Mesenteric fat pad (tissue), 1 donor: Measurements from ENCODE around the gene CORO2A. TPM values are rescaled to one million over a fixed set of nuclear protein-coding genes. Genes with fewer than 3 reads are reported as not detected.

ENCODE experiments used
- DNase-seq: peaks from one replicate; pipeline ENCODE4 v3.0.0-alpha.2; 2020; ENCODE audit warnings: low spot score
- long read RNA-seq: library from polyadenylated mRNA; unstranded; transcript quantifications from one replicate; pipeline ENCODE4 v2.0.0, GENCODE V29; 2020
- total RNA-seq: library from RNA; stranded (reverse); fragmentation: NEBNext Ultra II Directional; extraction: Animal tissue kit (Norgen Biotek cat#: 25700); gene quantifications from one replicate; pipeline ENCODE4 v1.2.1, GENCODE V29; 2021
- donor health status: DM: yes; HTN: yes; CAD: no.

The CORO2A gene, protein sequence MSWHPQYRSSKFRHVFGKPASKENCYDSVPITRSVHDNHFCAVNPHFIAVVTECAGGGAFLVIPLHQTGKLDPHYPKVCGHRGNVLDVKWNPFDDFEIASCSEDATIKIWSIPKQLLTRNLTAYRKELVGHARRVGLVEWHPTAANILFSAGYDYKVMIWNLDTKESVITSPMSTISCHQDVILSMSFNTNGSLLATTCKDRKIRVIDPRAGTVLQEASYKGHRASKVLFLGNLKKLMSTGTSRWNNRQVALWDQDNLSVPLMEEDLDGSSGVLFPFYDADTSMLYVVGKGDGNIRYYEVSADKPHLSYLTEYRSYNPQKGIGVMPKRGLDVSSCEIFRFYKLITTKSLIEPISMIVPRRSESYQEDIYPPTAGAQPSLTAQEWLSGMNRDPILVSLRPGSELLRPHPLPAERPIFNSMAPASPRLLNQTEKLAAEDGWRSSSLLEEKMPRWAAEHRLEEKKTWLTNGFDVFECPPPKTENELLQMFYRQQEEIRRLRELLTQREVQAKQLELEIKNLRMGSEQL
- 2.5 TPM for total RNA-seq
- long read RNA-seq, full-length matches to known transcripts, result 9 of 19 reads
- long read RNA-seq, partial matches to known transcripts, result 3 of 19 reads
- long read RNA-seq, other reads (novel, unspliced or antisense), result 7 of 19 reads

DNA sequence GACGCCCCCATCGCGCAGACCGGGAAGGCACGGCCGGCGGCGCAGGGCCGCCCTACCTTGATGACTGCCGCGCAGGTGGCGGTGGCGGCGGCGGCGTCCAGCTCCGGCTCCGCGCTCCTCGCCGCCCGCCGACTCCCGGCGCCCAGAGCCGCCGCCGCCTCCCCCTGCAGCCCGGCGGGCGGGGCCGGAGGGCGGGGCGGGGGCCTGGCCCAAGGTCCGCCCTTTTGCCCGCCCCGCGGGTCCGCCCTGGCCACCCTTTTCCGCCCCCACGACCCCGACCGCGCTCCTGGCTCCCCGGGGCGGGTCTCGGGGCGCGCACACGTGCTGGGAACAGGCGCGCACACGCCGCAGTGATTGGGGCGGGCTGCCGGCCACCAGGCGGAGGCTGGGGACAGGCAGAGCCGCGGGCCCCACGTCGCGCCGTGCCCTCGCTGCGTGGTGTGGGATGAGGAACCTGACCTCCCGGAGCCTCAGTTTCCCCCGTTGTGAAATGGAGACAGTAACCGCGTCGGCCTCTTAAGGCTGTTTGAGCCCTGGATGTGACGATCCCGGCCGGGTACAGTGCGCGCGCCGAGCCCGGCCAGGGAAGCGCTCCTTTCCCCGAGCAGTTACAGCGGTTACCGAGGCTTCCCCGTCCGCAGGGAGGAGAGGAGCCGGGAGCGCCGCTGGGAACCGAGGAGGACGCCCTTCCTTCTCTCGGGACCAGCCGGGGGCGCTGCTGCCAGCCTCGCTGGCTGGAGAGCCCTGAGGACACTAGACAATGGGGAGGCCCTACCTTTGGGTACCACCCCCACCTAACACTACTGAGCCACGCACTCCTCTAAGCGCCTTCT, at the start of gene CORO2A:
TSS of gene CORO2A (minus strand) at position 135 of the 833 bp plus-strand sequence. CDS start 34,977 bp downstream, outside the sequence.
- peak; percentile 92 for DNase-seq

DNA sequence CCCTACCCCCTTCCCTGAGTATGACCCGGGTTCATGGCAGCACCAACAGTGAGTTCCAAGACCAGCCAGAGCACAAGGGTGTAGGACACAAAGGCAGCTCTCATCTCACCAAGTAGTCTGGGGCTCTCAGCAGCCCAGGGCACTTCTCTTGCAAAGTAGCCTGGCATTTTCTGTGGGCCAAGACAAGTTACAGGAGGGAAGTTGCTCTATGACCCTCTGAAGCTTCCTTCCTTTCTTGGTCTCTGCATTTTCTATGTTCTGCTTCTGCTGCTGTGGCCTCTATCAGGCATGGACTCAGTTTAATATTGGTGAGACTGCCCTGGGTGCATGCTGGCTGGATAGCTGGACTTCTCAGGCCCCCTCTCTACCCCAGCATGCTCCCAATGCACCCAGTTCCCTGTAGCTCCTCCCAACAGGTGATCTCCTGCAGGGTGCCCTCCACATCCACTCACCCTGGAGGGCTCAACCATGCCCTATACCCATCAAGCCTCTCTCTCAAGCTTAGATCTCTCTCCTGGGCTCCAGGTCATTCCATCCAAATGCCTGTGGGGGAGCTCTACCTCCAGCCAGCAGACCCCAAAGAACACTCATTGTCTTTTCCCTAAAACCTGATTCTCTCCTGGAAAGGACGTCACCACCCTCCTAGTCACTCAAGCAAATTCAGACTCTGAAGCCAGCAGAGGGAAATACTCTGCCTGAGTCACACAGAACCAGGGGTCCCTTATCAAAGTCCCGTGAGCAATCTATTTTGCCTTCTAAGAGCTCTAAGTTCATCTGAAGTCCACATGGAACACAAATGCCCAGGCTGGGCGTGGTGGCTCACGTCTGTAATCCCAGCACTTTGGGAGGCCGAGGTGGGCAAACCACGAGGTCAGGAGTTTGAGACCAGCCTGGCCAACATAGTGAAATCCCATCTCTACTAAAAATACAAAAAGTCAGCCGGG, 49.2 kb upstream of the CORO2A start:
- peak; percentile 60 for DNase-seq

DNA sequence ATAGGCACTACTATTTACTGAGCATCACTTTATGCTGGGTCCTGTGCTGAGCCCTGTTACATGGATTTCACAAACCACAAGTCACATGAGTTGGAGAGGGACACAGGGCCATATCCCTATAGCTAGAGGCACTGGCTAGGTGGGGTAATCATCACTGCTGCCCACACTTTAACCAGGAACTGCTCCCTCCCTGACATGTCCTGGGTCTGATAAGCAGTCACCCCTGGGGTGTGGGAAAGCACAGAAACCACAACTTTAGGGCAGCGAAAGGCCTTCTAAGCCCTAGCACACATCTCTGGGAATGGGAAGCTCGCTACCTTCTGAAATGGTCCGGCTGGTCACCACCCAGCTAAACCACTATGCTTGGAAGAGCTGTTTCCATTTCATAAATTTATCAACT, 48.0 kb upstream of the CORO2A start:
- peak; percentile 59 for DNase-seq

DNA sequence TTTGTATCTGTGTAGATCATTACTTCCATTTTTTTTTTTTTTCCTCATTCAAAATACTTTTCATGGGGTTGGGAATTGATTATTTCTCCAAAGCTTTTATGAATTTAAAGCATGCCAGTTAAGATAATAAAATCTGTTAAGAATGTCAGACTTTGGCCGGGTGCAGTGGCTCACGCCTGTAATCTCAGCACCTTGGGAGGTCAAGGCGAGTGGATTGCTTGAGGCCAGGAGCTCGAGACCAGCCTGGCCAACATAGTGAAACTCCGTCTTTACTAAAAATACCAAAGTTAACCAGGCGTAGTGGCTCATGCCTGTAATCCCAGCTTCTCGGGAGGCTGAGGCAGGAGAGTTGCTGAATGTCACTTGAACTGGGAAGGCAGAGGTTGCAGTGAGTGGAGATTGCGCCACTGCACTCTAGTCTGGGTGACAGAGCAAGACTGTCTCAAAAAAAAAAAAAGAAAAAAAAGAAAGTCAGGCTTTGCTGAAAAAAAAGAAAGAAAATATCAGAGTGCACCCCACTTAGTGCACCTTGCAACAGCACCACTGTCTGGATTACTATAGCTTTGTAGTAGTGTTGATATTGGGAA, 44.6 kb upstream of the CORO2A start:
- no peak for DNase-seq

DNA sequence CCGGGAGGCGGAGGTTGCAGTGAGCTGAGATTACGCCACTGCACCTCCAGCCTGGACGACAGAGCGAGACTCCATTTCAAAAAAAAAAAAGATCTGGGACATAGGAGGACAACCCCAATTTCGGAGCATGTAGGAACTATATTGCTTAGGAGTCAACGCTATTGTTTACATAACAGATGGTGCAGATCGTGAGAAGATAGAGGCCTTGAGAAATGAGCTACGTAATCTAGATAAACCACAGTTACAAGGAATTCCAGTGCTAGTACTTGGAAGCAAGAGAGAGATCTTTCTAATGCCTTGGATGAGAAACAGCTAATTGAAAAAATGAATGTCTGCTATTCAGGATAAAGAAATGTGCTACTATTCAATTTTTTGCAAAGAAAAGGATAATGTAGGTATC, 42.7 kb upstream of the CORO2A start:
- no peak for DNase-seq

DNA sequence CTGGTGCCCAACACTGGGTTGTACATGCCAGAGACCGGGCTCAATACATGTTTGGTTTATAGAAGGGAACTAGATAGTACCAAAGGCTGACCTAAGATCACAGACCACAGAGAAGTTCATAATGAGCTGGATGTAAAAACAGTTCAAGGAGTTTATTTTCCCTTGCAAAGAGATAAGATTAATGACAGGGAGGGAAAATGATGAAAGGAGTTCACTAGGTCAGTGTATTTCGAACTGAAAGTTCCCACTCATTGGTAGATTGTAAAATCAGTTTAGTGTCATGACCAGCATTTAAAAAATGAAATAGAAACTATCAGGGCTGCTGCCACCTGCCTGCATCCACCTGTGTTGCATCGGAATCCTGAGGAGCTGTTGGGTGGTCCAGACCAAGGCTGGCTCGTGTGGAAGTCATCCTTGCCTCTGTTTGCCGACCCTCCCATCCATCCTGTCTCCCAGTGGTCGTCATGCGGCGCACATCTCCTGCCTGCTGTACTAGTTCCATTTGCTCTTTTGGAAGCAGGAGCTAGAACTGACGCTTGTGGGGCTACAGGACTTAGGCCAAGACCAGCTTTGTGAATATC, 41.9 kb upstream of the CORO2A start:
- no peak for DNase-seq

DNA sequence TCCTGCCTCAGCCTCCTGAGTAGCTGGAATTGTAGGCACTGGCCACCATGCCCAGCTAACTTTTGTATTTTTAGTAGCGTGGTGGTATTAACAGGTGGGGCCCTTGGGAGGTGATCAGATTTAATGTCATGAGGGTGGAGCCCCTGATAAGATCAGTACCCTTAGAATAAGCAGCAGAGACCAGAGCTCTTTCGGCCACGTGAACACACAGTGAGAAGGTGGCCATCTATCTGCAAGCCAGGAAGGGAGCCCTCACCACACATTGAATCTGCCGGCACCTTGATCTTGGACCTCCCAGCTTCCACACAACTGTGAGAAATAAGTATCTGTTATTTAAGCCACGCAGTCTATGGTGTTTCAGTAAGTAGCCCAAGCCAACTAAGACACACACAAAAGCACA, 40.5 kb upstream of the CORO2A start:
- no peak for DNase-seq

DNA sequence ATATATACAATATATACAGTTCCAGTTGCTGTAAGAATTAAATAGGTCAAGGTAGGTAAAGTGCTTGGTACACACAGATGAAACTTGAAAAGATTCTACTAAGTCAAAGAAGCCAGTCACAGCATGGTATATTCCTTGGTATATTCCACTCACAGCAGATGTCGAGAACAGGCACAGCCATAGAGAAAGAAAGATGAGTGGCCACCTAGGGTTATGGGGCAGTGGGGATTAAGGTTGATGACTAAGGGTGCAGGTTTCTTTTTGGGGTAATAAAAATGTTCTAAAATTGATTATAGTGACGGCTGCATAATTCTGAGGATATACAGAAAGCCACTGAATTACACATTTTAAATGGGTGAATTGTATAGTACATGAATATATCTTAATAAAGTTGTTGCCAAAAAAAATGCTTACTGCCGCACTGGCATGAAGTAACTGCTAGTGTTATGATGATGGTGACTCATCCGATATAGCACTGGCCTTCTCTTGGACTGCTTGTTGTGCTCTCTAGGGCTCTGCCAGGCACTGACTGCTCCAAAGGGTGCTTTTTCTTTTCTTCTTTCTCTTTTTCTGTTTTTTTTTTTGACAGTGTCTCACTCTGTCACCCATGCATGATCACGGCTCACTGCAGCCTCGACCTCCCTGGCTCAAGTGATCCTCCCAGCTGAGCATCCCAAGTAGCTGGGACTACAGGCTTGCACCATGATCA, 39.5 kb upstream of the CORO2A start:
- no peak for DNase-seq

DNA sequence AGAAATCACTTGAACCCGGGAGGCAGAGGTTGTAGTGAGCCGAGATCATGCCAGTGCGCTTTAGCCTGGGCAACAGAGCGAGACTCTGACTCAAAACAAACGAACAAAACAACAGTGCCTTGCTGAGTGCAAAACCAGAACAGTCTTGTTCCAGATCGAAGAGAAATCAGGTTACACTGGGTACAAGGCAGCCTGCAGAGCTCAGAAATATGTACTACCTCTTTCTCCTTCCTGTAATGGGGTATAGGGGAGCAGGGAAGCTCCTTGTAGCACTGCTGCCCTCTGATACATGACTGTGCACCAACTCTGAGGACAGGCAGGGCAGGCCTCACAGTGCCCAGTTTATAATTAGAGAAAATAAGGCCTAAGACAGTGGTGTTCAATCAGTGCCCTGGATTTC, 38.4 kb upstream of the CORO2A start:
- no peak for DNase-seq

DNA sequence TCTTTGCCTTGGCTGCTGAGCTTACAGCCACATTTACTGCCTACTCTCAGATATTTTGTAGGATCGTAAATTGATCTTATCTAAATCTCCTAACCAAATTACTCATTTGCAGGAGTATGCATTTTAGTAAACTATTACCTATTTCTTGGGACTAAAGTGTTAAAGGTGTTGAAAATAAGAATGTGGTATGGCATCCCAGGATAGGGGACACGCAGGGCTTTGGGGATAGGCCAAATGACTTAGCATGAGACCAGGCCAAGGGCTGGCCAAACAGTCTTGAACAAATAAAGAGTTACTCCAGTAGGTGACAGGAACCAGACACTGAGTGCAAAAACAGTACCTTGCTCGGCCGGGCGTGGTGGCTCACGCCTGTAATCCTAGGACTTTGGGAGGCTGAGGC, 37.9 kb upstream of the CORO2A start:
- DNase-seq, result no peak

DNA sequence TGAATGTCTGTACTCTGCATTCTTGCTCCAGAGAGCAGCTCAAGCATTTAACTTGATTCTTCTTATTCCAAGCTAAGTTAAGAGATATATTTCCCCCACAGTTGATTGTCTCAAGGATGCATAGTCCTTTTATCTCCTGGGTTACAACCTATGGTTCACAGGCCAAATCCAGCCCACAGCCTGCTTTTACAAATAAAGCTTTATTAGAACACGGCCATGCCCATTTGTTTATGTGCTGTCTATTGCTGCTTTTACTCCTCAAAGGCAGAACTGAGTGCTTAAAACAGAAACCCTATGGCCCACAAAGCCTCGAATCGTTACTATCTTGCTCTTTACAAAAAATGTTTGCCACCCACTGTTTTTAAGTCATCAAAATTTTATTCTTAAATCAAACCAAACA, 37.2 kb upstream of the CORO2A start:
- no peak for DNase-seq

DNA sequence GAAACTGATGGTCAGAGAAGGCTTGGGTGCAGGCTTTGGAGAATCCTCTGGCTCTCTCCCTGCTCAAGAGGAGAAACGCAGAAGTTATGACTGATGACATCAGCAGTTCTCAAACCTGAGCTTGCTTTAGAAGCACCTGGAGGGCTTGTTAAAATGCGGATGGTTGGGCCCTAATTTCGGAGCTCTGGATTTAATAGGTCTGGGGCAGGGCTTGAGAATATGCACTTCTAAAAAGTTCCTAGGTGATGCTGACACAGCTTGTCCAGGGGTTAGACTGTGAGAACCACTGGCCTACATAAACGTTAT, 36.6 kb upstream of the CORO2A start:
- DNase-seq, result no peak

DNA sequence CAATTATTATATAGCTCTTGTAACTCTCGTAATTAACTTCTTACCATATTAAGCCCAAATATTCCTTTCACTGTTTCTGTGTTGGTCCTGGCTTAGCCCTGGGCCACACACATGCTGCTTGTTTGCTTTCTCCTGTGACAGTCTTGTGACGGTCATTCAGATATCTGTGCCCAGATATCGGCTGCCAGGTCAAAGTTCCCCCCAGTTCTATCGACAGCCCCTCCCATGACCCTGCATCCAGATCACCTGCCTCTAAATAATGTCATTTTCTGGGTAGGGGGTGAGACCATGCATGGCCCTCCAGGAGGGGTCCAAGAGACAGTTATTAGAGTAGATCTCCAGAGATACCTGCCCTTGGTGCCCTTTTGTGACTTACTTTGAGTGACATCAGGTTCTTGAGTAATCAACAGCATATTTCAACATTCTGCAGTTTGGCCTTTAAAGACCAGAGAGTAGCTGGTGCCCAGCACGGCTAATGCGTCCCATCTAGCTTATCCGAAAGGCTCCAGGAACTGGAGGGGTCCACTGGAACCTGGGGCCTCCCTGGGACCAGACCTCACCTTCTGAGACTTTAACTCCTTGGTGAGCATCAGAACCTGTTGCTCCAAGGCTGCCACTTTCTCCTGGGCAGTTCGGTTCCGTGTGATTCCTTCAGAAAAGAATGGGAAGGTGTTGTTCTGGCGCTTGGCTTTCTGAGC, 36.1 kb upstream of the CORO2A start:
- no peak for DNase-seq

DNA sequence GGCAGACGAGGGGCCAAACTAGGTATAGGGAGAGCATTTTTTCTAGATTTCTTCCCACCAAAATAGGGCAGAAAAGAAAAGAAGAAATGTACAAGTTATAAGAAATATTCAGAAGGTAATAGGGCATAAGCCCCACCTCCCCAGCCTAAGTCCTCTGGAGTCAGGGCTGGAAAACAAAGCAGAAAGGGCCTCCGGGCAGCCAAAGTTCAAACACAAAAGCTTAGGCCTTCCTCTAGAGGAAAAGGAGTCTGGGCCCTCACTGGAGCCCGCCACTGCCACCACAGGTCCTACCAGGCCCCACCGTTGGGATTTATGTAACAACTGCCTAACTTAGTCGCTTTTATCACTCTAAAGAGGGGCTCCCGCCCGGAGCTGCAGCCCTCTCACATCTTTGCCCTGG, 35.4 kb upstream of the CORO2A start:
- no peak for DNase-seq

DNA sequence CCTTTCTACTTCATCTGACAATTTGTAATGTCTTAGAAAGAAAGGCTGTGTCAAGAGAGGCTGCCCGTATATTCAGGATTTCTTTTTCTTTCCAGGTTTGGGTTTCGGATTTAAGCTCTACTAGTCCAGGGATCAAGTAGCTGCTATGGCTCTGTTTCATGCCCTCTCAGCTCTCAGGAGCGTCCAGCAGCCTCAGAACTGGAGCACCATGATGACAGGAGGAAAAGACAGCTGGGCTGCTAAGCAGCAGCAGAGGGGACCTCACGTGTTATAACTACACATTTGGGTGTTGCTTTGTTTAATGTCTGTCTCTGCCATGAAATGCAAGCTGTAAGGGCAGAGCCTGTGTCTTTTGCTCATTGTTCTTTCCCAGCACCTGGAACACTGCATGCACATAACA, 34.5 kb upstream of the CORO2A start:
- DNase-seq, result no peak

DNA sequence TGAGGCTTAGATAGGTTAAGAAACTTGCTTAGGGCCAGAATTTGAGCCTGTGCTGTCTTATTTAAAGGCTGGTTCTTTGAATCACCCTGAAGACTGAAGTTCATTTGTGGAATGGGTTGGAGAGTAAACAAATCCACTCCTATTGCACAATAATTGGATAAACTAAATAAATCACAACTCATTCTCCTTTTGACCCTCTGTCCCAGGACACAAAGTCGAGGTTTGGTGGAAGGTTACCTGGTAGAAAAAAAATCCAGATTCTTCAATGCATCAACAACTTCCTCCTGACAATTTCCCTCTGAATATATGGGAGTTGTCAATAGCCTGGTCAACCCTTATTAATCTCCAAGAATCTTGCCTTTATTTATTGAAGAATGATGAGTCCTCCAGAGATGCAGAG, 34.1 kb upstream of the CORO2A start:
- no peak for DNase-seq

DNA sequence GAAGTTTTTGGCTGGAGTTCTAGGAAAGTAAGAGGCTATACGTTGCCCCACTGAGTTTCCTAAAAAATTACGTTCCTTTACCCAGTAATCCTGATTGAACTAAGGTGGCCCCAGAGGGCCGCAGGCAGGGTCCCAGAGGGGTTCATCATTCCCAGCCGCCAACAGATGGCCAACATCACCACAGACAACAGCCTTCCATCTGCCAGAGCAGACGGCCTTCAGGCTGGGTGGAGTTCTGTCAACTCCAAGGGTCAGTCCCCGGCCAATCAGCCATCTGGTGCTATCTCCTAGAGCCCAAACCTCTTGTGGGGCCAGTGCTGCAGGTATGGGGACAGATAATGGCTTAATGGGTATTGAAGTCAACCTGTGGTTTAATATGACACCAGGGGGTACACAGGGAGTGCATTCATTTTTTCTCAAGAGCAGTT, 32.6 kb upstream of the CORO2A start:
- DNase-seq, result no peak

DNA sequence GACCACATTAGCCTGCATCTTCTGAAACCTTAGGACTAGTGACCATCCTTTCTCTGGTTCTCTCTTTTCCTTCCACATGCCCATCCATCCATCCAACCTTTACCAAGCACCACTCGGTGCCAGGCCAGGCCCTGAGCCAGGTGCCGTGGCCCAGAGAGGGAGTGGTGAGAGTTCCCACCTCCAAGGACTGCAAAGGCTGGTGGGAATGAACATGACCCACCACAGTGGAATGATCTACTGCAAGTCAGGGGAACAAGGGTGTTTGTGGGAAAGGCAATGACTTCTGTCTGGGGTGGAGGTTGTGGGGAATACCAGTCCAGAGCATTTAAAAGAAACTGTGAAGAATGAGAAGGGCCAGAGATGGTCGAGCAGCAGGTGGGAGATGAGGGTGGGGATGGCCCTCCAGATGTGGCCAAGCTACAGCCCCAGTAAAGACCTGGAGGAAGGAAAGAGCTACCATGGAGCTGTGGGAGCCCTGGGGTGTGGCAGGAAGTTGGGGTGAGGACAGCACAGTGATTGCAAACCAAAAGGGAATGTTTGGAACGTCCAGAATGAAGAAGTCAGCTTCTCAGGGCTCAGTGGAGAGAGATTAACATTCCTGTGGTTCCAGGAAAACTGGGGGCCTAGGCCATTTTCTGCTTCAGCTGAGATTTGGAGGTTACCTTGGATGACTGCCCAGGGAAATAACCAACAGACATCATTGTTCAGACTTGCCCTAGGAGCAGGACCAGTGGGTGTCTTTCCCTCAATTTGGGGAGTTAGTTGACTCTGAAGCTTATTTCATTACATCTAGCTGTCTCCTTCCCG, 30.7 kb upstream of the CORO2A start:
- DNase-seq, result no peak
